ENCODE measurements around the gene DOCK9. TPM values are rescaled to one million over a fixed set of nuclear protein-coding genes. Genes with fewer than 3 reads are reported as not detected.

Gene DOCK9
- total RNA-seq (2021; fragmentation: NEBNext Ultra II Directional; extraction: Animal tissue kit (Norgen Biotek cat#: 25700)), result 10 to 100 TPM; 21.8 to 30.5 (median 25.5) TPM
- long read RNA-seq, partial matches to known transcripts, result 5 of 6 reads
- long read RNA-seq, other reads (novel, unspliced or antisense), result 1 of 6 reads

GRCh38 chr13:98977568-98978265 is at the start of gene DOCK9:
Gene DOCK9, minus strand, starts transcription at chr13:98978064. Its CDS starts 155 bp downstream, at chr13:98977909.
- Mint-ChIP-seq H3K4me1 (ENCODE audit: low read depth) (peaks cover 65% of the 10 kb centered on the region), H3K4me3 (peak within 1 kb of the TSS; percentile 91)
- TF ChIP-seq CTCF (IDR thresholded peaks at IDR 0.05), result no peak

GRCh38 chr13:99027260-99027659 is 49.4 kb upstream of the DOCK9 start:
- H3K27ac Mint-ChIP-seq, result no peak overlapping the region
- H3K36me3 Mint-ChIP-seq (ENCODE audit: low read depth), result peaks cover 12% of the 10 kb centered on the region
- no peak for DNase-seq
- peaks cover 69% of the 10 kb centered on the region for H3K4me1 Mint-ChIP-seq (ENCODE audit: low read depth)
- TF ChIP-seq CTCF (IDR thresholded peaks at IDR 0.05), result no peak
- H3K27me3 Mint-ChIP-seq (ENCODE audit: insufficient read depth), result no peaks in the 10 kb centered on the region; the same call in 1 of the 2 replicates
- peaks cover 4% of the 10 kb centered on the region; the same call in 1 of the 2 replicates for H3K9me3 Mint-ChIP-seq
- no peak overlapping the region for H3K4me3 Mint-ChIP-seq

More at GRCh38 chr13:98977568-98978265, at the start of gene DOCK9:
- no peaks in the 10 kb centered on the region for H3K9me3 Mint-ChIP-seq
- peaks cover 2% of the 10 kb centered on the region; the same call in 1 of the 2 replicates for H3K27me3 Mint-ChIP-seq (ENCODE audit: insufficient read depth)
- H3K27ac Mint-ChIP-seq, result peak within 1 kb of the TSS; percentile 80
- no peaks in the 10 kb centered on the region for H3K36me3 Mint-ChIP-seq (ENCODE audit: low read depth)
- peak; percentile 52 for DNase-seq

- Mint-ChIP-seq H3K27me3 (ENCODE audit: insufficient read depth) (no peaks in the 10 kb centered on the region), H3K4me1 (ENCODE audit: low read depth) (peaks cover 52% of the 10 kb centered on the region), H3K36me3 (ENCODE audit: low read depth) (peaks cover 5% of the 10 kb centered on the region), H3K9me3 (peaks cover 4% of the 10 kb centered on the region; the same call in 1 of the 2 replicates), H3K27ac (no peak overlapping the region), H3K4me3 (no peak overlapping the region)
- DNase-seq, result no peak
- no peak for TF ChIP-seq CTCF (IDR thresholded peaks at IDR 0.05)
Observed at GRCh38 chr13:99022941-99023340, 45.1 kb upstream of the DOCK9 start.

GRCh38 chr13:99018418-99019180 is 40.7 kb upstream of the DOCK9 start:
- peaks cover 28% of the 10 kb centered on the region for H3K4me1 Mint-ChIP-seq (ENCODE audit: low read depth)
- H3K36me3 Mint-ChIP-seq (ENCODE audit: low read depth), result peaks cover 12% of the 10 kb centered on the region
- no peak overlapping the region for H3K4me3 Mint-ChIP-seq
- peaks cover 4% of the 10 kb centered on the region; the same call in 1 of the 2 replicates for H3K9me3 Mint-ChIP-seq
- TF ChIP-seq CTCF (IDR thresholded peaks at IDR 0.05), result no peak
- peak; percentile 68 for DNase-seq
- H3K27me3 Mint-ChIP-seq (ENCODE audit: insufficient read depth), result no peaks in the 10 kb centered on the region
- H3K27ac Mint-ChIP-seq, result peak overlapping the region; percentile 28

- H3K4me1 Mint-ChIP-seq (ENCODE audit: low read depth), result peaks cover 28% of the 10 kb centered on the region
- DNase-seq, result no peak
- peaks cover 4% of the 10 kb centered on the region; the same call in 1 of the 2 replicates for H3K9me3 Mint-ChIP-seq
- peaks cover 12% of the 10 kb centered on the region for H3K36me3 Mint-ChIP-seq (ENCODE audit: low read depth)
- H3K27ac Mint-ChIP-seq, result no peak overlapping the region
- no peaks in the 10 kb centered on the region; the same call in 1 of the 2 replicates for H3K27me3 Mint-ChIP-seq (ENCODE audit: insufficient read depth)
- H3K4me3 Mint-ChIP-seq, result no peak overlapping the region
- TF ChIP-seq CTCF (IDR thresholded peaks at IDR 0.05), result no peak
Observed at GRCh38 chr13:99015606-99016490, 38.0 kb upstream of the DOCK9 start.

Data from HFFc6 (cell line).